Pancreas (tissue), 10 donors: ENCODE measurements around the gene WTIP. TPM values are rescaled to one million over a fixed set of nuclear protein-coding genes. Genes with fewer than 3 reads are reported as not detected.
"Not testable (repeated sequence)": the region's sequence is repeated elsewhere in the genome, so short reads cannot be mapped to it uniquely, and the experiment has no call there.

Experiments used
- ATAC-seq, 4 donors: fragments of 200-7000 bp; cut with Tn5 transposase; one replicate each; pipeline versions ENCODE4 v1.8.0 to v1.9.1; 2020; ENCODE audit warnings: mild to moderate bottlenecking in 4 of 4, moderate library complexity in 4 of 4
- DNase-seq, 6 donors: peaks; one replicate each; pipeline ENCODE4 v3.0.0-alpha.2; 2020
- FAIRE-seq: peaks from 2 replicates; lab custom pipeline; 2012; peaks lifted over from hg19 to GRCh38; lab: Jason Lieb, UNC
- H3K27ac ChIP-seq, 4 donors: fragments of 200-600 bp; sonication (generic); 1 replicate in 3 of 4; 2 replicates in 1 of 4; pipeline versions ENCODE4 v1.5.0 to v1.8.0; 2020
- H3K27me3 ChIP-seq, 4 donors: fragments of 200-600 bp; one replicate each; pipeline ENCODE4 v1.8.0; 2021
- H3K36me3 ChIP-seq, 3 donors: fragments of 200-600 bp; sonication (generic) in 1 of 3; one replicate each; pipeline versions ENCODE4 v1.5.0 to v1.8.0; 2020 to 2021
- H3K4me1 ChIP-seq, 3 donors: fragments of 200-600 bp; one replicate each; pipeline ENCODE4 v1.8.0; 2021
- H3K4me3 ChIP-seq, 4 donors: fragments of 200-600 bp; sonication (generic) in 2 of 4; one replicate each; pipeline versions ENCODE4 v1.5.0 to v1.8.0; 2020 to 2021
- H3K9me3 ChIP-seq, 4 donors: fragments of 200-600 bp; one replicate each; pipeline ENCODE4 v1.8.0; 2021
- WGBS, 2 donors: extraction: QIAGEN DNeasy Blood & Tissue Kit; methylation state at CpG; one replicate each; pipeline ENCODE4 v1.1.7; 2013; 5-methylcytosine and 5-hydroxymethylcytosine counted together
- intact Hi-C, 3 donors: fragments of 100-400 bp; cut with DNase I; formaldehyde crosslinking; loops; one replicate each; pipeline versions ENCODE4 v1.11.1 to v1.14.2; 2022
- polyA plus RNA-seq, 2 donors: library from polyadenylated mRNA; stranded (reverse); fragments of 200-250 nt; gene quantifications; one replicate each; pipeline ENCODE4 v1.2.3, GENCODE V29; 2013
- total RNA-seq, 6 donors: library from RNA; stranded (reverse); fragmentation: NEBNext Ultra II Directional in 4 of 6; extraction: Animal tissue kit (Norgen Biotek cat#: 25700) in 4 of 6; gene quantifications; one replicate each; pipeline versions ENCODE4 v1.2.1 to v1.2.4, GENCODE V29; 2021 to 2023
- TF ChIP-seq, protein P1 (sequence below), 4 donors: fragments of 200-600 bp; sonication (generic) in 3 of 4; IDR thresholded peaks; one replicate each; pipeline versions ENCODE4 v1.5.0 to v1.8.0; 2021; ENCODE audit warnings: antibody characterized with exemption in 4 of 4
- donor health status: healthy with polysubstance abuse.
- donor health status: DM: no; HTN: no; CAD: no; lungs with moderate emphysema.
- donor health status: DM: no; HTN: no; CAD: no.
- donor health status: control.
- donor health status: control.
- donor health status: Bipolar disorder and iron deficiency.
- donor health status: DM: yes; HTN: yes; CAD: no.
- donor health status: DM: no; HTN: no; CAD: no.
- donor health status: DM: no; HTN: no; CAD: no.
- donor health status: DM: yes; HTN: yes; CAD: no.

Gene WTIP
- total and polyA plus RNA-seq, 8 donors = 3.4 to 11.3 (median 4.4) TPM

DNA sequence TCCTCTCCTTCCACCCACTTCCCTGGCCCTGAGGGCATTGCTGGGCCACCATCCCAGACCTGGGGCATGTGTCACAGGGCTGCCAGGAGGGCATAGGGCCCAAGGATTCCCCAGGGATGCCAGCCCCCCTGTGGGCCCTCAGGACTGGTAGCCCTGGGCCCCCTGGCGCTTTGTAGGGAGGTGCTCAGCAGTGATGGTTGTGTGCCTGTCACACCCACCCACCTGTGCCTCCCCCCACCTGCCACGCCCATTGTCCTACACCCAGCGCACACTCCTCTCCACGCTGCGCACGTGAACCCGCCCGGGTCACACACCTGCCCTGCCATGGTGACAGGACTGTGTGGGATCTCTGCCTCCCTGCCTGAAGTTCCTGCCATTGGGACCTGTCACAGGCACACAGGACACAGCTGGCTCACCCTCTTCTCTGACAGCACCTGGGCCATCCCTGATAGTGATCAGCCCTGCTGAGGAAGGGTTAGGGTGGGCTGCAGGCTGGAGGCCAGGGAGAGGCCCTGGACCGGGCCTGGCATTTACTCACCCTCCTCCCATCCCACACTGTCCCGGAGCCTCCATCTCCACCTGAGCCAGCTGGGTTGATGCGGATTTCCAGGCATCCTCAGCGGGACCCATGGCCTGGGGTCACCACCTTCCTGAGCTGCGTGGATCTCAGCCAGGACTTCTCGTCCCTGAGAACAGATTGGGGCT is 23.9 kb downstream of the WTIP start:
- Histone ChIP-seq H3K27ac (no peak overlapping the region), H3K4me3 (no peak overlapping the region), H3K36me3 (no peaks in the 10 kb centered on the region), H3K4me1 (no peaks in the 10 kb centered on the region), H3K27me3 (no peaks in the 10 kb centered on the region), H3K9me3 (no peaks in the 10 kb centered on the region)
- FAIRE-seq (no peak), ATAC-seq (no peak), DNase-seq (no peak)
- WGBS, 2 donors = 78% methylated on average over 14 of the region's 14 CpGs
- TF ChIP-seq, protein P1, sequence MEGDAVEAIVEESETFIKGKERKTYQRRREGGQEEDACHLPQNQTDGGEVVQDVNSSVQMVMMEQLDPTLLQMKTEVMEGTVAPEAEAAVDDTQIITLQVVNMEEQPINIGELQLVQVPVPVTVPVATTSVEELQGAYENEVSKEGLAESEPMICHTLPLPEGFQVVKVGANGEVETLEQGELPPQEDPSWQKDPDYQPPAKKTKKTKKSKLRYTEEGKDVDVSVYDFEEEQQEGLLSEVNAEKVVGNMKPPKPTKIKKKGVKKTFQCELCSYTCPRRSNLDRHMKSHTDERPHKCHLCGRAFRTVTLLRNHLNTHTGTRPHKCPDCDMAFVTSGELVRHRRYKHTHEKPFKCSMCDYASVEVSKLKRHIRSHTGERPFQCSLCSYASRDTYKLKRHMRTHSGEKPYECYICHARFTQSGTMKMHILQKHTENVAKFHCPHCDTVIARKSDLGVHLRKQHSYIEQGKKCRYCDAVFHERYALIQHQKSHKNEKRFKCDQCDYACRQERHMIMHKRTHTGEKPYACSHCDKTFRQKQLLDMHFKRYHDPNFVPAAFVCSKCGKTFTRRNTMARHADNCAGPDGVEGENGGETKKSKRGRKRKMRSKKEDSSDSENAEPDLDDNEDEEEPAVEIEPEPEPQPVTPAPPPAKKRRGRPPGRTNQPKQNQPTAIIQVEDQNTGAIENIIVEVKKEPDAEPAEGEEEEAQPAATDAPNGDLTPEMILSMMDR (IDR thresholded peaks at IDR 0.05) = no peak
- intact Hi-C loops = loop anchor here in 1 of 3 donors (10.0 kb wide), 1 partner anchor 209 kb away; no protein-coding TSS in a partner anchor

DNA sequence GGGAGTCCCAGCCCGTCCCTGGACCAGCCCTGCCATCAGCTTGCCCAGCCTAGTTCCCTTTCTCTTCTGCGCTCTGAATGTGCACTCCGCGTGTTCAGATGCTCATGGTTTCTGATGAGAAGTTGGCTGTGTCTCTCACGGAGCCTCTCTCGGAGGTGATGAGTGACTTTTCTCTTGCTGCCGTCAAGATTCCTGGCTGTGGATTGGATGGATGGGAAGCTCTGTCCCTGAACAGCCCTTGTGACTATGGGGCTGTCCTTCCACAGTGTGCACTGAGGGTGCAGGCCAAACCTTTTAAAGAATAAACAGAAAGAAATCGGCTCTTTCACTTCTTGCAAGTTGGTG is 24.4 kb downstream of the WTIP start:
- H3K4me1 ChIP-seq = no peaks in the 10 kb centered on the region
- FAIRE-seq (no peak), DNase-seq (no peak), ATAC-seq (no peak)
- no peak overlapping the region for H3K27ac ChIP-seq
- TF ChIP-seq, protein P1 (IDR thresholded peaks at IDR 0.05) = no peak
- intact Hi-C loops = loop anchor here in 1 of 3 donors (10.0 kb wide), 1 partner anchor 209 kb away; no protein-coding TSS in a partner anchor
- H3K9me3 ChIP-seq = no peaks in the 10 kb centered on the region
- H3K27me3 ChIP-seq = no peaks in the 10 kb centered on the region
- WGBS, 2 donors = 69 to 71% methylated on average over 8 of the region's 8 CpGs
- no peak overlapping the region for H3K4me3 ChIP-seq
- no peaks in the 10 kb centered on the region for H3K36me3 ChIP-seq

DNA sequence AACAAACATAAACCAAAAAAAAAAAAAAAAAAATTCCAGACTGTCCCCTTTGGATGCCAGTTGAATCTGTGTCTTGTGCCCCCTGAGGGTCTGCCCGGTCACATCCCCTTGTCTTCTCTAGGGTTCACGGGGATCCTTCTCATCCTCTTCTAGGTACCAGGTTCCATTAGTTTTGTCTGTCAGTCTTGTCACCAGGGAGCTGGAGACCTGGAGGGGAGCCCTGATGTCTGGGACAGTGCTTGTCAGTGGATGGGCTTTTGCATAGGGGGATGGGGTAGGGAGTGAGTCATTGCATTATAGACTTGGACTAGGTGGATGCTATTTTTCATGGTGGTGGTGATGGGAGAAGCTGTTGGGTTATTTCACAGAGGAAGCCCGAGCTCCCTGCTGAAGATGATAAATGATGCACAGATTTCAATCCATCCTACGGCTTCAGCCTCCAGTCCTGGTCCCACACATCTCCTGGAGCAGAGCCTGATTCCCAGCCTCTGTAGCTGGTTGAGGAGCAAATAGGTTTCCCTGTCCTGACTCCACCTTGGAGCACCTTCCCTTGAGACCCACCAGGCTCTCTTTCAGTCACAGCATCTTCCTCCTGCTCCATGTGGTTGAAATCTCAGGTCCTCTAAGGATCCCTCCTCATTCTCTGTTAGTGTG is 26.0 kb downstream of the WTIP start:
- no peak overlapping the region for H3K4me3 ChIP-seq
- no peaks in the 10 kb centered on the region for H3K4me1 ChIP-seq
- H3K36me3 ChIP-seq = no peaks in the 10 kb centered on the region
- DNase-seq (no peak), ATAC-seq (no peak), FAIRE-seq (no peak)
- no peak overlapping the region for H3K27ac ChIP-seq
- 74 to 75% methylated on average over 4 of the region's 4 CpGs for WGBS, 2 donors
- no peaks in the 10 kb centered on the region for H3K27me3 ChIP-seq
- no peaks in the 10 kb centered on the region for H3K9me3 ChIP-seq
- intact Hi-C loops = loop anchor here in 1 of 3 donors (10.0 kb wide), 1 partner anchor 207 kb away; no protein-coding TSS in a partner anchor
- TF ChIP-seq, protein P1 (IDR thresholded peaks at IDR 0.05) = no peak

DNA sequence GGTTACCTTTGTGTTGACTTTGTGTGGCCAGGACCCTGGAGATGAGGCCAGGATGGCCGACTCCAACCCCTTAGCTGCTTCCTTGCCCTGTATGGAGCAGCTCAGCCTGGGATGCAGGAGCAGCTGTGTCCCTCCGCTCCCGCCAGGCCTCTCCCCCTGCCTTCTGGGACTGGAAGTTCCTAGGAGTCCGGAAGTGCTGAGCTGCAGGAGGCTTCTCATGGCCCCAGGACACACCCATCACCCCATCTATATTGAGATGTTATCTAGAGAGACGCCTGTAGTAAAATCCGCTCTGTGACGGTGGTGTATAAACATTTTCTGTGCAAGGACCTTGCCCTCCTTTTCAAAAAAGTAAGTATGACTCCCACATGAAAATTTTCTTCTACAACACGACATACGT is 27.0 kb downstream of the WTIP start:
- no peak for FAIRE-seq
- no peak for DNase-seq
- TF ChIP-seq, protein P1 (IDR thresholded peaks at IDR 0.05) = no peak
- no peak for ATAC-seq
- H3K4me3 ChIP-seq = no peak overlapping the region
- H3K9me3 ChIP-seq = no peaks in the 10 kb centered on the region
- WGBS, 2 donors = 68 to 70% methylated on average over 9 of the region's 9 CpGs
- no peak overlapping the region for H3K27ac ChIP-seq
- H3K4me1 ChIP-seq = no peaks in the 10 kb centered on the region
- no peaks in the 10 kb centered on the region for H3K27me3 ChIP-seq
- H3K36me3 ChIP-seq = no peaks in the 10 kb centered on the region
- intact Hi-C loops = loop anchor here in 1 of 3 donors (10.0 kb wide), 1 partner anchor 206 kb away; no protein-coding TSS in a partner anchor

DNA sequence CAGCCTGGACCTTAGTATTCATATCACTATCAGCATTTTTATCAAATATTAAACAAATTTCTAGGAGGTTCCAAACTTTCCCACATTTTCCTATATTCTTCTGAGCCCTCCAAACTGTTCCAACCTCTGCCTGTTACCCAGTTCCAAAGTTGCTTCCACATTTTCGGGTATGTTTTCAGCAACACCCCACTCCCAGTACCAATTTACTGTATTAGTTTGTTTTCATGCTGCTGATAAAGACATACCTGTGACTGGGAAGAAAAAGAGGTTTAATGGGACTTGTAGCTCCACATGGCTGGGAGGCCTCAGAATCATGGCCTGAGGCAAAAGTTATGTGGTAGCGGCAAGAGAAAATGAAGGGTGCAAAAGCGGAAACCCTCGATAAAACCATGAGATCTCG is 29.3 kb downstream of the WTIP start:
- 88 to 90% methylated on average over 5 of the region's 5 CpGs for WGBS, 2 donors
- ATAC-seq, H3K27ac ChIP-seq, intact Hi-C loops, FAIRE-seq, H3K4me3 ChIP-seq, H3K27me3 ChIP-seq, H3K9me3 ChIP-seq, H3K4me1 ChIP-seq, DNase-seq, H3K36me3 ChIP-seq: not testable (repeated sequence)
